ENCODE measurements around the gene ZEB1. TPM values are rescaled to one million over a fixed set of nuclear protein-coding genes. Genes with fewer than 3 reads are reported as not detected.

The ZEB1 gene
- 10 to 100 TPM; 45.4 to 52.5 TPM for total RNA-seq

GRCh38 chr10:31318854-31319601 lies at the start of gene ZEB1:
TSS of gene ZEB1 (plus strand) at chr10:31319216. CDS start at chr10:31319235, 19 bp downstream.
- H3K27ac Mint-ChIP-seq, result peak within 1 kb of the TSS; percentile 91
- peak within 1 kb of the TSS; percentile 92 to 99 for H3K4me3 Mint-ChIP-seq
- peaks cover 3 to 4% of the 10 kb centered on the region in 2 donors for H3K36me3 Mint-ChIP-seq (ENCODE audit: insufficient read depth in 2 of 2)
- peak; percentile 88 to 94 for DNase-seq
- H3K27me3 Mint-ChIP-seq (ENCODE audit: low read depth), result no peaks in the 10 kb centered on the region
- peak; percentile 71 to 75 for ATAC-seq (replicated peaks in 1 of 2)
- H3K4me1 Mint-ChIP-seq (ENCODE audit: low read depth), result peaks cover 61% of the 10 kb centered on the region
- no peaks in the 10 kb centered on the region for H3K9me3 Mint-ChIP-seq

DNA sequence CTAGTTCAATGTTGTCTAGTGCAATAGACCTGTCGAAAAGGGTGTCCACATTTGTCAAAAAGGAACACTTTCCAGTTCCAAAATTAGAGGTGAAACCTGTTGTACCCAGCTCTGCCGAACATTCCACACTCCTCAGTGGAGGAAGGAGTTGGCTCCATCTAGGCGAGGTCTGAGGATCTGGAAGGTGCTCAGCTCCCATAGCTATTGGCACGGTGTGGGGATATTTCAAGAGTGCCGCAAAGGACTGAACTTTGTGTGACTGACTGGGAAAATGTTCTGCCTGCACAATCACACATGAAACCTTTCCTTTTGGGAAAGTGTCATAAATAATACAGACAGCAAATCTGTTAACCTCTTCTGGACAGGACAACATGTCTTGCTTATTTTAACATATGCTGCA lies 48.1 kb upstream of the ZEB1 start:
- no peak for ATAC-seq (replicated peaks in 1 of 2)
- H3K27ac Mint-ChIP-seq, result no peak overlapping the region
- H3K36me3 Mint-ChIP-seq (ENCODE audit: insufficient read depth in 2 of 2), result peaks cover 3% of the 10 kb centered on the region in 2 donors
- H3K4me1 Mint-ChIP-seq (ENCODE audit: low read depth), result peaks cover 4% of the 10 kb centered on the region
- no peak for DNase-seq
- no peaks in the 10 kb centered on the region for H3K27me3 Mint-ChIP-seq (ENCODE audit: low read depth)
- peaks cover 6 to 9% of the 10 kb centered on the region in 2 donors for H3K9me3 Mint-ChIP-seq
- no peak overlapping the region for H3K4me3 Mint-ChIP-seq

DNA sequence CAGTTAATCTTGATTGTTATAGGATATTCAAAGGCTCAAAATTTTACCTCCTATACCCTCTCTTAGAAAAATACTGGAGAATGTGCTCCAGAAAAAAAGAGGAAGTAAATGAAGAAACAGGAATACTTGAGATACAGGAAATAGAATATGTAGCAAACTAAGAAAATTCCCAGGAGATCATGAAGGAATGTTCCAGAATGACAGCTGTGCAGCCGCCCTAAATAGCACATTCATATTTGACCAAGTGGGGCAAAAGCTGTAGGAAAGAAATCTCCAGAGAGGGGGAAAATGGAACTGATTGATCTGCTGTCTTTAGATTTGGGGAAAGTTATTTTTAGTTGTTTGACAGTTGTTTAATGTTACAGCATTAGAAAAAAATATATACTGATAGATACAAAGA lies 46.2 kb upstream of the ZEB1 start:
- no peaks in the 10 kb centered on the region for H3K27me3 Mint-ChIP-seq (ENCODE audit: low read depth)
- H3K9me3 Mint-ChIP-seq, result peaks cover 6 to 9% of the 10 kb centered on the region in 2 donors
- no peak overlapping the region for H3K4me3 Mint-ChIP-seq
- no peak for ATAC-seq (replicated peaks in 1 of 2)
- H3K27ac Mint-ChIP-seq, result no peak overlapping the region
- H3K4me1 Mint-ChIP-seq (ENCODE audit: low read depth), result peaks cover 4% of the 10 kb centered on the region
- DNase-seq, result no peak
- H3K36me3 Mint-ChIP-seq (ENCODE audit: insufficient read depth in 2 of 2), result peaks cover 3% of the 10 kb centered on the region in 2 donors

DNA sequence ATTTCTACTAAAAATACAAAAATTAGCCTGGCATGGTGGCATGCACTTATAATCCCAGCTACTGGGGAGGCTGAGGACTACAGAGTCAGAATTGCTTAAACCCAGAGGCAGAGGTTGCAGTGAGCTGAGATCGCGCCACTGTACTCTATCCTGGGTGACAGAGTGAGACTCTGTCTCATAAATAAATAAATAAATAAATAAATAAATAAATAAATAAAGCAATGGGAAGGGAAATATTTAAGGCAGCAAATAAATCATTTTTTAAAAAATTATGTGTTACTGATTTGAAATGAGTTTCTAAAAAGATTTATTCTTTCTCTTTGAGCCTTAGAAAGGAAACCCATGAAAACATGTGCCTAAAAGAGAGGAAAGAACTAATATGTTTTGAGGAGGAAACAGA lies 45.2 kb upstream of the ZEB1 start:
- H3K9me3 Mint-ChIP-seq, result peaks cover 6 to 9% of the 10 kb centered on the region in 2 donors
- H3K4me1 Mint-ChIP-seq (ENCODE audit: low read depth), result peaks cover 4% of the 10 kb centered on the region
- H3K27me3 Mint-ChIP-seq (ENCODE audit: low read depth), result no peaks in the 10 kb centered on the region
- DNase-seq (no peak), ATAC-seq (replicated peaks in 1 of 2) (no peak)
- no peak overlapping the region for H3K4me3 Mint-ChIP-seq
- H3K36me3 Mint-ChIP-seq (ENCODE audit: insufficient read depth in 2 of 2), result peaks cover 3% of the 10 kb centered on the region in 2 donors
- no peak overlapping the region for H3K27ac Mint-ChIP-seq

DNA sequence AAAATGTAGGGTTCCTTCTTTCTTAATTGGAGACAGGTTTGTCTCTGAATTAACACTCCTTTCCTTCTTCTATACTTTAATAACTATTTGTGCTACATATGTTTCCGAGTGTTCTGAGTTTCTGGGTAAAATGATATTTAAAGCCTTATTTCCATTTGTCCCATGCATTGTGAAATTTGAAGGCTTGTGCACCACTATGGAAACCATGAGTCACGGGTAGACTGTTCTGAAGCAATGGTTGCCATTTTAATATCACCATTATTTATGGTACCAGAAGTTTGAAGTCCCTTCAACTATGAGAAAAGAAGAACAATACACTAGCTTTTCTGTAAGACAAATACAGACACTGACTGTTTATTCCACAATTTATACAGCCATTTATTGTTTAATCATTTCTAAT lies 44.7 kb upstream of the ZEB1 start:
- no peak for DNase-seq
- no peak overlapping the region for H3K27ac Mint-ChIP-seq
- peaks cover 6 to 9% of the 10 kb centered on the region in 2 donors for H3K9me3 Mint-ChIP-seq
- peaks cover 4% of the 10 kb centered on the region for H3K4me1 Mint-ChIP-seq (ENCODE audit: low read depth)
- no peak overlapping the region for H3K4me3 Mint-ChIP-seq
- no peak for ATAC-seq (replicated peaks in 1 of 2)
- H3K27me3 Mint-ChIP-seq (ENCODE audit: low read depth), result peaks cover 5% of the 10 kb centered on the region
- peaks cover 3% of the 10 kb centered on the region in 2 donors for H3K36me3 Mint-ChIP-seq (ENCODE audit: insufficient read depth in 2 of 2)

GRCh38 chr10:31278279-31278941 lies 40.6 kb upstream of the ZEB1 start:
- Mint-ChIP-seq H3K36me3 (ENCODE audit: insufficient read depth in 2 of 2) (peaks cover 2 to 4% of the 10 kb centered on the region in 2 donors), H3K27ac (peak overlapping the region; percentile 12), H3K27me3 (ENCODE audit: low read depth) (peaks cover 14% of the 10 kb centered on the region), H3K4me1 (ENCODE audit: low read depth) (peaks cover 4% of the 10 kb centered on the region), H3K4me3 (no peak overlapping the region), H3K9me3 (peaks cover 0 to 2% of the 10 kb centered on the region in 2 donors)
- no peak for ATAC-seq (replicated peaks in 1 of 2)
- DNase-seq, result no peak

DNA sequence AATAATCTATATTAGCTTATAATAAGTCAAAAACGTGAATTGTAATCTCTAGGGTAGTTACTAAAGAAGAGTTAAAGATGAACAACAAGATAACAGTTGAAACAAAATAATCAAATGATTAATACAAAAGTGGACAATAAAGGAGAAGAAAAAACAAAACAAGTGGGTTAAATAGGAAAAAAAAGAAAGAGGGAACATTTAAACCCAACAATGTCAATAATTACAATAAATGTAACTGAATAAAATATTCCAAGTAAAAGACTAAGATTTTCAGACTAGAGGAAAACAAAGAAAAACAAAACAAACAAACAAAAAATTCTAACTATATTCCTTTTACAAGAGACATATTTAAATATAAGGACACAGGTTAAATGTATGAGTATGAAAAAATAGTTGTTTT lies 38.0 kb upstream of the ZEB1 start:
- Mint-ChIP-seq H3K9me3 (peaks cover 0 to 2% of the 10 kb centered on the region in 2 donors), H3K4me3 (no peak overlapping the region), H3K27me3 (ENCODE audit: low read depth) (peaks cover 14% of the 10 kb centered on the region), H3K4me1 (ENCODE audit: low read depth) (no peaks in the 10 kb centered on the region), H3K36me3 (ENCODE audit: insufficient read depth in 2 of 2) (peaks cover 2 to 4% of the 10 kb centered on the region in 2 donors), H3K27ac (peak overlapping the region; percentile 28)
- DNase-seq (no peak), ATAC-seq (replicated peaks in 1 of 2) (no peak)

DNA sequence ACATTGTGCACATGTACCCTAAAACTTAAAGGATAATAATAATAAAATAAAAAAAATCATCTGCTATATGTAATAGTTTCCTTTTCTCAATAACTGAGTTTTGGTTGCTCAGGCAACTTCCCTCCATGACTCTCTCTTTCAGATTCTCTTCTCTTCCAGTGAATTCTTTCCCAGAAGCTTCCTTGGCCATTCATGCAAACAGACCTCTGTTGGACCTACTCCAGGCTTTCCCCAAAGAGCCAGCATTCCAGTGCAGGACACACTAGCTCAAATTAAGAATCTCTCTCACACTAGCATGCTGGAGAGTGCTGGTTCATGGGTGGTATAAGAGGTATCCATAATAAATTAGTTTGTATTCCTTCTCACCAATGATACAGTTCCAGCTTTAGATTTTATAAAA lies 31.0 kb upstream of the ZEB1 start:
- no peak for DNase-seq
- Mint-ChIP-seq H3K27me3 (ENCODE audit: low read depth) (no peaks in the 10 kb centered on the region), H3K36me3 (ENCODE audit: insufficient read depth in 2 of 2) (no peaks in the 10 kb centered on the region), H3K27ac (no peak overlapping the region), H3K4me1 (ENCODE audit: low read depth) (no peaks in the 10 kb centered on the region), H3K4me3 (no peak overlapping the region), H3K9me3 (peaks cover 0 to 1% of the 10 kb centered on the region in 2 donors)
- no peak for ATAC-seq (replicated peaks in 1 of 2)

DNA sequence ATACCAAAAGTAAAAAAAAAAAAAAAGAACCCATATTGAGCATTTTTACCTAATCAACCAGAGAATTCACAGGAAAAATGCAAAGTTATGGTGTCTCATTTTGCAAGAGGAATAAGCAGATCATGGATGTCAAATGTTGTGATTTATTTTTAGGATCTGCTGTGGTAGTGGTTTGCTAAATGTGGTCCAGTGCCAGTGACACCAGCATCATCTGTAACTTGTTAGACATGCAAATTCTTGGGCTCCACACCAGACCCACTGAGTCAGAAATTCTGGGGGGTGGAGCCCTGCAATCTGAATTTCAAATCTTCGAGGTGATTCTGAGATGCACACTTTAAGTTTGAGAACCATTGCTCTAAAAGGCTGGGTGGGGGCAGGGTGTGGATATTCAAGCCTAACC lies 30.1 kb upstream of the ZEB1 start:
- peaks cover 0 to 1% of the 10 kb centered on the region in 2 donors for H3K9me3 Mint-ChIP-seq
- no peaks in the 10 kb centered on the region for H3K27me3 Mint-ChIP-seq (ENCODE audit: low read depth)
- ATAC-seq (replicated peaks in 1 of 2), result no peak
- H3K27ac Mint-ChIP-seq, result no peak overlapping the region
- H3K4me3 Mint-ChIP-seq, result no peak overlapping the region
- no peaks in the 10 kb centered on the region for H3K36me3 Mint-ChIP-seq (ENCODE audit: insufficient read depth in 2 of 2)
- H3K4me1 Mint-ChIP-seq (ENCODE audit: low read depth), result no peaks in the 10 kb centered on the region
- no peak for DNase-seq

DNA sequence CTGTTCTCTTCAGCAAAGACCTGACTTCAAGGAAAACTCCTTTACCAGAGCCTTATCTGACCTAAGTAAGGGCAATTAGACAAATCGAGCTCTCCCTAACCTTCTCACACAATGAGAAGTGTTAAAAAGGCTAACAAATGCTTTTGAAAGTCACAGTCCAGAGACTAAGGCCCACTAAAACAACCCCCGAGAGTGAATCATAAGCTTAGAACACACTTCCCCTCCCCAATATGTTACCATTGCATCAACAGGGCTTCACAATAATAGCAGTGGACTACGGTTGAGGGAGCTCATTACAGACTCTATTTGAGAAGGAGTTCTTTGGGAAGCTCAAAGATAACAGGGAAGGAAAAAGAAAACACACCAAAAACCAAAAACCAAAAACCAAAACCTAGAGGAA lies 28.6 kb upstream of the ZEB1 start:
- Mint-ChIP-seq H3K27me3 (ENCODE audit: low read depth) (no peaks in the 10 kb centered on the region), H3K36me3 (ENCODE audit: insufficient read depth in 2 of 2) (no peaks in the 10 kb centered on the region), H3K4me3 (no peak overlapping the region), H3K4me1 (ENCODE audit: low read depth) (no peaks in the 10 kb centered on the region), H3K27ac (no peak overlapping the region), H3K9me3 (peaks cover 0 to 1% of the 10 kb centered on the region in 2 donors)
- ATAC-seq (replicated peaks in 1 of 2), result no peak
- no peak for DNase-seq

- no peaks in the 10 kb centered on the region for H3K36me3 Mint-ChIP-seq (ENCODE audit: insufficient read depth in 2 of 2)
- no peak overlapping the region for H3K4me3 Mint-ChIP-seq
- DNase-seq (no peak), ATAC-seq (replicated peaks in 1 of 2) (no peak)
- no peaks in the 10 kb centered on the region for H3K4me1 Mint-ChIP-seq (ENCODE audit: low read depth)
- H3K27me3 Mint-ChIP-seq (ENCODE audit: low read depth), result no peaks in the 10 kb centered on the region
- H3K27ac Mint-ChIP-seq, result no peak overlapping the region
- H3K9me3 Mint-ChIP-seq, result peaks cover 0 to 1% of the 10 kb centered on the region in 2 donors
These were observed 27.9 kb upstream of the ZEB1 start for GRCh38 chr10:31291123-31291522.

DNA sequence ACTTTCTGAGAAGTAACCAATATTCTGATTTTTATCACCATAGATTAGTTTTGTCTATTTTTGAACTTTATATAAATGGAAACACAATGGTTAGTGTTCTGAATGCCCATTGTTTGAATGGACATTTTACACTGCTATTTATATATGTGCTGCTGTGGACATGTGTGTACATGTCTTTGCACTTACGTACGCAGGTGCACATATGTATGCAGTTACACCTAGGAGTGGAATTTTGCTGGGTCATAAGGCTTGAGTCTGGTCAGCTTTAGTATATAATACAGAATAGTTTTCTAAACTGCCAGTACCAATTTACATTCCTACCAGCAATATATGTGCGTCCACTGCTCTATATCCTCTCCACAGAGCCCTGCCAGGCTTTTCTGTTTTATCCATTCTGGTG lies 24.5 kb upstream of the ZEB1 start:
- Mint-ChIP-seq H3K36me3 (ENCODE audit: insufficient read depth in 2 of 2) (no peaks in the 10 kb centered on the region), H3K27ac (no peak overlapping the region), H3K4me1 (ENCODE audit: low read depth) (peaks cover 6% of the 10 kb centered on the region), H3K27me3 (ENCODE audit: low read depth) (no peaks in the 10 kb centered on the region), H3K4me3 (no peak overlapping the region), H3K9me3 (no peaks in the 10 kb centered on the region)
- ATAC-seq (replicated peaks in 1 of 2) (no peak), DNase-seq (no peak)

DNA sequence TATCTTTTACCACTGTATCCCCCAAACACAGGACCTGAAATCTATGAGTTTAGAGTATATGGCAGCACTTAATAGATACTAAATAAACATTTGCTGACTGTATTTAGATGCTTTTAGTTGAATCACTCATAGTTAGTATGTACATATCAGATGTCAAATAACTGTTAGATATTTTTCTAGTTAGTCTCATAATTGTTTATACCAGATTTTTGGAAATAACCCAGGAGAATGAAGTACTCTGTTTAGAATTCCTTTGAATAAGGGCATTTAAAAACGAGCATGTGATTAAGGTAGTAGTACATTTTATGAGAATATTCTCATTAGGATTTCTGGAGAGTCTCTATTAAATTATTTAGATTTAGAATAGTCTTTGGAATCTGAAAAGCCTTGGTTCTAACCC lies 22.3 kb upstream of the ZEB1 start:
- no peak overlapping the region for H3K4me3 Mint-ChIP-seq
- no peaks in the 10 kb centered on the region for H3K36me3 Mint-ChIP-seq (ENCODE audit: insufficient read depth in 2 of 2)
- H3K9me3 Mint-ChIP-seq, result no peaks in the 10 kb centered on the region
- H3K27me3 Mint-ChIP-seq (ENCODE audit: low read depth), result peaks cover 6% of the 10 kb centered on the region
- no peak for DNase-seq
- no peak overlapping the region for H3K27ac Mint-ChIP-seq
- no peak for ATAC-seq (replicated peaks in 1 of 2)
- H3K4me1 Mint-ChIP-seq (ENCODE audit: low read depth), result peaks cover 6% of the 10 kb centered on the region

Data from activated T-cell treated with anti-CD3 and anti-CD28 coated beads, Interleukin-2, amount 50 U/mL, for 72 hours (primary cell).